PC-9 (cell line): ENCODE measurements around the gene LONP2. TPM values are rescaled to one million over a fixed set of nuclear protein-coding genes. Genes with fewer than 3 reads are reported as not detected.

Source experiments
- BruUV-seq: library from RNA; stranded (reverse); fragments of 400-500 nt; replicated peaks from 2 replicates; lab custom pipeline; 2021; lab: Mats Ljungman, UMichigan
- CTCF ChIA-PET: fragments of 300-600 bp; sonication (Branson Sonifier 250); formaldehyde crosslinking; loops from one replicate; lab custom pipeline; 2022; ENCODE audit warnings: antibody characterized with exemption; lab: Charles Lee
- POLR2A ChIA-PET: fragments of 300-600 bp; sonication (Branson Sonifier 250); formaldehyde crosslinking; loops from one replicate; lab custom pipeline; 2022; ENCODE audit warnings: antibody characterized with exemption; ENCODE audit not compliant: unreplicated experiment; lab: Charles Lee
- DNase-seq, 2 experiments: peaks; one replicate each; pipeline versions ENCODE4 v3.0.0 to v3.0.0-alpha.2; 2015 to 2022; ENCODE audit warnings: mixed read lengths in 1 of 2
- H2AFZ ChIP-seq: fragments of 200-600 bp; sonication (generic); 2 replicates; pipeline ENCODE4 v1.8.1; 2017; ENCODE audit warnings: antibody characterized with exemption
- H3F3A ChIP-seq: fragments of 200-600 bp; sonication (generic); 2 replicates; pipeline ENCODE4 v1.8.1; 2017; ENCODE audit warnings: antibody characterized with exemption, mild to moderate bottlenecking, low read depth; ENCODE audit not compliant: insufficient read depth
- H3K27ac ChIP-seq: fragments of 200-600 bp; sonication (generic); 2 replicates; pipeline ENCODE4 v1.6.1; 2016; ENCODE audit warnings: mixed run types
- H3K27me3 ChIP-seq: fragments of 200-600 bp; sonication (generic); 2 replicates; pipeline ENCODE4 v1.6.1; 2016; ENCODE audit warnings: low read depth, mixed run types; ENCODE audit not compliant: insufficient read depth
- H3K36me3 ChIP-seq: fragments of 200-600 bp; sonication (generic); 2 replicates; pipeline ENCODE4 v1.6.1; 2016; ENCODE audit warnings: low read depth, mixed run types
- H3K4me1 ChIP-seq: fragments of 200-600 bp; sonication (generic); replicated peaks from 2 replicates; pipeline ENCODE4 v1.6.1; 2016; ENCODE audit warnings: mixed run types; ENCODE audit not compliant: insufficient read depth
- H3K4me2 ChIP-seq: fragments of 200-600 bp; sonication (generic); 2 replicates; pipeline ENCODE4 v1.6.1; 2017; ENCODE audit warnings: mixed run types
- H3K4me3 ChIP-seq: fragments of 200-600 bp; sonication (generic); 2 replicates; pipeline ENCODE4 v1.6.1; 2016; ENCODE audit warnings: mixed run types
- H3K79me2 ChIP-seq: fragments of 200-600 bp; sonication (generic); 2 replicates; pipeline ENCODE4 v1.6.1; 2017; ENCODE audit warnings: low read depth, mixed run types
- H3K9me2 ChIP-seq: fragments of 200-600 bp; sonication (generic); 2 replicates; pipeline ENCODE4 v1.8.1; 2017; ENCODE audit warnings: mild to moderate bottlenecking; ENCODE audit not compliant: insufficient read depth
- H3K9me3 ChIP-seq: fragments of 200-600 bp; sonication (generic); 2 replicates; pipeline ENCODE4 v1.8.1; 2016; ENCODE audit warnings: low read depth; ENCODE audit not compliant: insufficient read depth
- H4K20me1 ChIP-seq: fragments of 200-600 bp; sonication (generic); 2 replicates; pipeline ENCODE4 v1.8.1; 2017; ENCODE audit not compliant: insufficient read depth
- CTCF ChIP-seq: fragments of 200-600 bp; sonication (generic); conservative IDR thresholded peaks from 2 replicates; pipeline ENCODE4 v1.6.1; 2017; ENCODE audit warnings: mixed run types, antibody characterized with exemption, mild to moderate bottlenecking, moderate library complexity
- EZH2 ChIP-seq: fragments of 200-600 bp; sonication (generic); IDR thresholded peaks from 2 replicates; pipeline ENCODE4 v1.8.0; 2017; ENCODE audit warnings: antibody characterized with exemption, low read depth
- intact Hi-C: fragments of 100-400 bp; cut with micrococcal nuclease; formaldehyde crosslinking; loops from one replicate; pipeline ENCODE4 v1.10.0; 2022; ENCODE audit not compliant: unreplicated experiment
- total RNA-seq: library from RNA; stranded (reverse); gene quantifications from 2 replicates; pipeline ENCODE4 v1.2.3, GENCODE V29; 2021

The LONP2 gene
- total RNA-seq, 1 experiment from 2014 or later = 47.0 TPM

GRCh38 chr16:48317614-48318315 is 73.7 kb downstream of the LONP2 start:
- Histone ChIP-seq H3K4me1 (0 out of 2 replicates have a peak, but pooled peaks cover 4% of the 10 kb centered on the region), H3K27ac (no peak overlapping the region), H3K79me2 (no peaks in the 10 kb centered on the region), H3F3A (no peaks in the 10 kb centered on the region), H3K9me2 (no peaks in the 10 kb centered on the region), H3K4me3 (no peak overlapping the region), H3K36me3 (peaks cover 5% of the 10 kb centered on the region; the same call in 1 of the 2 replicates), H3K9me3 (no peaks in the 10 kb centered on the region), H4K20me1 (no peaks in the 10 kb centered on the region; the same call in 1 of the 2 replicates), H3K27me3 (no peaks in the 10 kb centered on the region), H3K4me2 (no peak overlapping the region), H2AFZ (no peak overlapping the region)
- BruUV-seq = no TSS peak
- intact Hi-C loops = loop anchor here (10.0 kb wide), 1 partner anchor 53 kb away; no protein-coding TSS in a partner anchor
- CTCF ChIA-PET = no interaction called here
- no peak for TF ChIP-seq EZH2
- TF ChIP-seq CTCF = no peak
- POLR2A ChIA-PET = interaction anchor here (0.6 kb wide), 1 partner anchor 1341 kb away, joined by 7 read pairs; no protein-coding TSS in a partner anchor
- no peak for DNase-seq

- POLR2A ChIA-PET = no interaction called here
- DNase-seq = no peak
- no peak overlapping the region for H2AFZ ChIP-seq
- H3K4me1 ChIP-seq = 0 out of 2 replicates have a peak, but pooled peaks cover 4% of the 10 kb centered on the region
- no TSS peak for BruUV-seq
- intact Hi-C loops = loop anchor here (10.0 kb wide), 1 partner anchor 54 kb away; no protein-coding TSS in a partner anchor
- no peaks in the 10 kb centered on the region for H3K9me2 ChIP-seq
- no peaks in the 10 kb centered on the region for H3K9me3 ChIP-seq
- no peaks in the 10 kb centered on the region for H3F3A ChIP-seq
- CTCF ChIA-PET = no interaction called here
- TF ChIP-seq EZH2 (no peak), CTCF (no peak)
- no peaks in the 10 kb centered on the region for H3K79me2 ChIP-seq
- H3K36me3 ChIP-seq = peaks cover 5% of the 10 kb centered on the region; the same call in 1 of the 2 replicates
- no peak overlapping the region for H3K27ac ChIP-seq
- H4K20me1 ChIP-seq = no peaks in the 10 kb centered on the region; the same call in 1 of the 2 replicates
- no peak overlapping the region for H3K4me3 ChIP-seq
- H3K4me2 ChIP-seq = no peak overlapping the region
- no peaks in the 10 kb centered on the region for H3K27me3 ChIP-seq
Measured at GRCh38 chr16:48318630-48319029, 74.5 kb downstream of the LONP2 start.

GRCh38 chr16:48321317-48322036 is 77.4 kb downstream of the LONP2 start:
- H3K4me2 ChIP-seq = no peak overlapping the region
- H2AFZ ChIP-seq = no peak overlapping the region
- no peaks in the 10 kb centered on the region for H3K9me2 ChIP-seq
- DNase-seq = no peak
- H3K27ac ChIP-seq = no peak overlapping the region
- CTCF ChIA-PET = no interaction called here
- no peaks in the 10 kb centered on the region for H3F3A ChIP-seq
- H3K9me3 ChIP-seq = no peaks in the 10 kb centered on the region
- no peak for TF ChIP-seq CTCF
- TF ChIP-seq EZH2 = no peak
- POLR2A ChIA-PET = no interaction called here
- H4K20me1 ChIP-seq = no peaks in the 10 kb centered on the region; the same call in 1 of the 2 replicates
- no TSS peak for BruUV-seq
- 0 out of 2 replicates have a peak, but pooled peaks cover 4% of the 10 kb centered on the region for H3K4me1 ChIP-seq
- H3K79me2 ChIP-seq = no peaks in the 10 kb centered on the region
- H3K27me3 ChIP-seq = no peaks in the 10 kb centered on the region
- intact Hi-C loops = no loop called here
- H3K36me3 ChIP-seq = peaks cover 5% of the 10 kb centered on the region; the same call in 1 of the 2 replicates
- H3K4me3 ChIP-seq = no peak overlapping the region
